ENCODE results near the gene ZCCHC7. TPM values are rescaled to one million over a fixed set of nuclear protein-coding genes. Genes with fewer than 3 reads are reported as not detected.

The ZCCHC7 gene
- total and polyA plus RNA-seq, 2 experiments from 2014 or later, result 15.3 to 19.4 TPM

DNA sequence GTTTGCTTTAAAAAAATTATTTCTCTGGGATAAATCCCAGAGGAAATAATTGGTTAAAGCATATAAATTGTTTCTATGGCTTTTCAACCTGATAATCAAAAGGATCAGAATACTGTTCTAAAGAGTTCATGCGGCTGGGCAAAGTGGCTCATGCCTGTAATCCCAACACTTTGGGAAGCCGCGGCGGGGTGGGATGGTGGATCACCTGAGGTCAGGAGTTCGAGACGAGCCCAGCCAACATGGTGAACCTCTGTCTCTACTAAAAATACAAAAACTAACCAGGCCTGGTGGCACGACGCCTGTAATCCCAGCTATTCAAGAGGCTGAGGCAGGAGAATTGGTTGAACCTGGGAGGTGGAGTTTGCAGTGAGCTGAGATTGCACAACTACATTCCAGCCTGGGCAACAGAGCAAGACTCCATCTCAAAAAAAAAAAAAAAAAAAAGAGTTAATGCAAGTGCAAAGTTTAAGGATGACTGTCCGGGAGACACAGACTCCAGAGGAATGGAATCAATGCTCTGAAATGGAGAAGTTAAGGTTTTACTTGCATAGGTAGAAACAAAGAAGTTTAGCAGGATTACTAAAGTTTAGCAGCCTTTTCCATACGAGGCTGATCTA is 285.5 kb downstream of the ZCCHC7 start:
- no peak for TF ChIP-seq EZH2phosphoT487 (IDR thresholded peaks at IDR 0.05; ENCODE audit: insufficient read depth, low read depth)
- TF ChIP-seq EZH2 (IDR thresholded peaks at IDR 0.05; ENCODE audit: insufficient read depth, poor library complexity, severe bottlenecking), result no peak
- no peak overlapping the region for H3K4me3 ChIP-seq
- no peaks in the 10 kb centered on the region for H3K9me3 ChIP-seq (ENCODE audit: low read depth)
- no peaks in the 10 kb centered on the region for H3K9me2 ChIP-seq (ENCODE audit: insufficient read depth)
- no peak for DNase-seq
- H3F3A ChIP-seq (ENCODE audit: insufficient read depth), result no peaks in the 10 kb centered on the region
- H3K4me1 ChIP-seq (ENCODE audit: insufficient read depth), result no peaks in the 10 kb centered on the region
- no peak overlapping the region for H3K4me2 ChIP-seq (ENCODE audit: unreplicated experiment)
- no peaks in the 10 kb centered on the region for H4K20me1 ChIP-seq (ENCODE audit: insufficient read depth)
- H3K36me3 ChIP-seq (ENCODE audit: low read depth), result no peaks in the 10 kb centered on the region
- H3K27me3 ChIP-seq (replicated peaks; ENCODE audit: insufficient read depth), result no peaks in the 10 kb centered on the region; the same call in 1 of the 2 replicates
- in situ Hi-C loops (cut with MboI), result no loop called here
- no peak overlapping the region for H2AFZ ChIP-seq
- no peak overlapping the region for H3K9ac ChIP-seq
- 78 to 80% methylated on average over 10 of the region's 10 CpGs for WGBS, 2 experiments (ENCODE audit: low coverage in 1 of 2, low lambda C conversion rate in 2 of 2, missing lambda C conversion rate in 2 of 2)
- H3K79me2 ChIP-seq (ENCODE audit: insufficient read depth), result no peaks in the 10 kb centered on the region
- no peak overlapping the region for H3K27ac ChIP-seq

DNA sequence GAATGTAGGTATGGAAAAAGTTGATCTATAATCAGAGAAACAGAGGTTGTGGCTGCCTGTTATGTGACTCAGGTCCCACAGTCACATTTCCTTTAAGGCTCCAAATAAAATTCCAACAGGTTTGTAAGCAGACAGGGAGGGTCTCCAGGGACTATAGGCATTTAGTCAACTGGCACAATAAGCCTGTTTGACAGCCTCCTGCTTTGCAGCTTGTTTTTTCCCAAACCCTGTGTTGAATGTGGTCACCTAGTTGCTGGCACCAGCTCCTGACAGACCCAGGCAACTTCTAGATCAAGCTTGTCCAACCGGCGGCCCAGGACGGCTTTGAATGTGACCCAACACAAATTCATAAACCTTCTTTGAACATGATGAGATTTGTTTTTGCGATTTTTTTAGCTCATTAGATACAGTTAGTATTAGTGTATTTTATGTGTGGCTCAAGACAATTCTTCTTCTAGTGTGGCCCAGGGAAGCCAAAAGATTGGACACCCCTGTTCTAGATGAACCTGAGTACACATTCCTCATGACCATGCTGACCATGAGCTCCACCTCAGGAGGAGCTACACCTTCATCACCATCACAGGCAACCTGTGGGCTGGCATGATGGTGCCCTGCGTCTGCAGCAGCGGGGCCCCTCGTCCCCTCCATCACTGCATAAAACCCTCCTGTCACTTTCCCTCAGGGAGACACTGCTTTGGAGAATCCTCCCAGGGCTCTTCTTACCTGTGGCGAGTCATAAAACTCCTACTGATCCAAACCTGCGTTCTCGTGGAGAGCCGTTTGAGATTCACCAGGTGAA is 286.4 kb downstream of the ZCCHC7 start:
- Histone ChIP-seq H3K79me2 (ENCODE audit: insufficient read depth) (no peaks in the 10 kb centered on the region), H3K9me3 (ENCODE audit: low read depth) (no peaks in the 10 kb centered on the region), H3K9ac (no peak overlapping the region), H3K27ac (no peak overlapping the region), H3K36me3 (ENCODE audit: low read depth) (no peaks in the 10 kb centered on the region), H3F3A (ENCODE audit: insufficient read depth) (no peaks in the 10 kb centered on the region), H3K9me2 (ENCODE audit: insufficient read depth) (no peaks in the 10 kb centered on the region), H3K27me3 (replicated peaks; ENCODE audit: insufficient read depth) (no peaks in the 10 kb centered on the region; the same call in 1 of the 2 replicates), H3K4me2 (ENCODE audit: unreplicated experiment) (no peak overlapping the region), H3K4me3 (no peak overlapping the region), H2AFZ (no peak overlapping the region), H4K20me1 (ENCODE audit: insufficient read depth) (no peaks in the 10 kb centered on the region), H3K4me1 (ENCODE audit: insufficient read depth) (no peaks in the 10 kb centered on the region)
- in situ Hi-C loops (cut with MboI), result no loop called here
- TF ChIP-seq EZH2phosphoT487 (IDR thresholded peaks at IDR 0.05; ENCODE audit: insufficient read depth, low read depth) (no peak), EZH2 (IDR thresholded peaks at IDR 0.05; ENCODE audit: insufficient read depth, poor library complexity, severe bottlenecking) (no peak)
- no peak for DNase-seq
- WGBS, 2 experiments (ENCODE audit: low coverage in 1 of 2, low lambda C conversion rate in 2 of 2, missing lambda C conversion rate in 2 of 2), result 72 to 73% methylated on average over 11 of the region's 11 CpGs

DNA sequence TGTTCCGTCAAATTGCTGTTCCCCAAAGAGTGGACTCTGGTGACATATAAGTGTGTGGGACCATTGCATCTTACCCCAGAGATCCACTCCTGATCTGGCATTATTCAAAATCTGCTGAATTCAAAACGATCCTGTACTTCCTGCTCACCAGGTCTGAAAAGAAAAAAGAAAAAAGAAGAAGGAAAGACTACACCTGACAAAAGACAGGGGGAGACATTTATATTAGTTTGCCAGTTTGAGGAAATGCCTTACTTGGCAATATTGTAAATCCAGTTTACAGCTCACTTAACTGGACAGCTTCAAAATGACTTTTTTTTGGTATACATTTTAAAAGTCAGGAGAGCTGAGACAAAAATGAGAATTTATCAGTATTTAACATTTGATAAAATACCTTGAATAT is 287.1 kb downstream of the ZCCHC7 start:
- TF ChIP-seq EZH2phosphoT487 (IDR thresholded peaks at IDR 0.05; ENCODE audit: insufficient read depth, low read depth) (no peak), EZH2 (IDR thresholded peaks at IDR 0.05; ENCODE audit: insufficient read depth, poor library complexity, severe bottlenecking) (no peak)
- Histone ChIP-seq H2AFZ (no peak overlapping the region), H3K27me3 (replicated peaks; ENCODE audit: insufficient read depth) (no peaks in the 10 kb centered on the region; the same call in 1 of the 2 replicates), H3K4me2 (ENCODE audit: unreplicated experiment) (no peak overlapping the region), H3K9ac (no peak overlapping the region), H3K27ac (no peak overlapping the region), H3K79me2 (ENCODE audit: insufficient read depth) (no peaks in the 10 kb centered on the region), H3K9me2 (ENCODE audit: insufficient read depth) (no peaks in the 10 kb centered on the region), H3F3A (ENCODE audit: insufficient read depth) (no peaks in the 10 kb centered on the region), H4K20me1 (ENCODE audit: insufficient read depth) (no peaks in the 10 kb centered on the region), H3K9me3 (ENCODE audit: low read depth) (no peaks in the 10 kb centered on the region), H3K4me1 (ENCODE audit: insufficient read depth) (no peaks in the 10 kb centered on the region), H3K4me3 (no peak overlapping the region), H3K36me3 (ENCODE audit: low read depth) (no peaks in the 10 kb centered on the region)
- in situ Hi-C loops (cut with MboI), result no loop called here
- WGBS, 2 experiments (ENCODE audit: low coverage in 1 of 2, low lambda C conversion rate in 2 of 2, missing lambda C conversion rate in 2 of 2), result 41 to 49% methylated on average over 2 of the region's 2 CpGs
- DNase-seq, result peak; percentile 24

Small RNAs within 50 kb of the gene (small RNA-seq; reads per million reads assigned to genes)
- gene AL512604.1 (ENCODE audit: low read depth, low replicate concordance), result not detected
- not detected for gene RF00019 (ENCODE audit: low read depth, low replicate concordance)
- gene RNU6-677P (ENCODE audit: low read depth, low replicate concordance), result not detected

Other genes starting within 250 kb of the ZCCHC7 start
- gene PAX5, start 86.3 kb upstream of the ZCCHC7 start, total RNA-seq (2014; rRNA removed; shearing (Covaris generic)), result not detected in 2 replicates
- 0.09 TPM in 1 of 2 replicates, not detected in the other for gene PAX5, start 86.3 kb upstream of the ZCCHC7 start, polyA plus RNA-seq (2016; fragmentation: Nextera tagmentation; extraction: Ambion mirVana)

All from GM23248 (cell line).